PC-9 (cell line): ENCODE data around the gene ANLN. TPM values are rescaled to one million over a fixed set of nuclear protein-coding genes. Genes with fewer than 3 reads are reported as not detected.

Experiments
- BruUV-seq: library from RNA; stranded (reverse); fragments of 400-500 nt; replicated peaks from 2 replicates; lab custom pipeline; 2021; lab: Mats Ljungman, UMichigan
- CTCF ChIA-PET: fragments of 300-600 bp; sonication (Branson Sonifier 250); formaldehyde crosslinking; loops from one replicate; lab custom pipeline; 2022; ENCODE audit warnings: antibody characterized with exemption; lab: Charles Lee
- POLR2A ChIA-PET: fragments of 300-600 bp; sonication (Branson Sonifier 250); formaldehyde crosslinking; loops from one replicate; lab custom pipeline; 2022; ENCODE audit warnings: antibody characterized with exemption; ENCODE audit not compliant: unreplicated experiment; lab: Charles Lee
- DNase-seq, 2 experiments: peaks; one replicate each; pipeline versions ENCODE4 v3.0.0 to v3.0.0-alpha.2; 2015 to 2022; ENCODE audit warnings: mixed read lengths in 1 of 2
- H2AFZ ChIP-seq: fragments of 200-600 bp; sonication (generic); 2 replicates; pipeline ENCODE4 v1.8.1; 2017; ENCODE audit warnings: antibody characterized with exemption
- H3F3A ChIP-seq: fragments of 200-600 bp; sonication (generic); 2 replicates; pipeline ENCODE4 v1.8.1; 2017; ENCODE audit warnings: antibody characterized with exemption, mild to moderate bottlenecking, low read depth; ENCODE audit not compliant: insufficient read depth
- H3K27ac ChIP-seq: fragments of 200-600 bp; sonication (generic); 2 replicates; pipeline ENCODE4 v1.6.1; 2016; ENCODE audit warnings: mixed run types
- H3K27me3 ChIP-seq: fragments of 200-600 bp; sonication (generic); 2 replicates; pipeline ENCODE4 v1.6.1; 2016; ENCODE audit warnings: low read depth, mixed run types; ENCODE audit not compliant: insufficient read depth
- H3K36me3 ChIP-seq: fragments of 200-600 bp; sonication (generic); 2 replicates; pipeline ENCODE4 v1.6.1; 2016; ENCODE audit warnings: low read depth, mixed run types
- H3K4me1 ChIP-seq: fragments of 200-600 bp; sonication (generic); replicated peaks from 2 replicates; pipeline ENCODE4 v1.6.1; 2016; ENCODE audit warnings: mixed run types; ENCODE audit not compliant: insufficient read depth
- H3K4me2 ChIP-seq: fragments of 200-600 bp; sonication (generic); 2 replicates; pipeline ENCODE4 v1.6.1; 2017; ENCODE audit warnings: mixed run types
- H3K4me3 ChIP-seq: fragments of 200-600 bp; sonication (generic); 2 replicates; pipeline ENCODE4 v1.6.1; 2016; ENCODE audit warnings: mixed run types
- H3K79me2 ChIP-seq: fragments of 200-600 bp; sonication (generic); 2 replicates; pipeline ENCODE4 v1.6.1; 2017; ENCODE audit warnings: low read depth, mixed run types
- H3K9me2 ChIP-seq: fragments of 200-600 bp; sonication (generic); 2 replicates; pipeline ENCODE4 v1.8.1; 2017; ENCODE audit warnings: mild to moderate bottlenecking; ENCODE audit not compliant: insufficient read depth
- H3K9me3 ChIP-seq: fragments of 200-600 bp; sonication (generic); 2 replicates; pipeline ENCODE4 v1.8.1; 2016; ENCODE audit warnings: low read depth; ENCODE audit not compliant: insufficient read depth
- H4K20me1 ChIP-seq: fragments of 200-600 bp; sonication (generic); 2 replicates; pipeline ENCODE4 v1.8.1; 2017; ENCODE audit not compliant: insufficient read depth
- CTCF ChIP-seq: fragments of 200-600 bp; sonication (generic); conservative IDR thresholded peaks from 2 replicates; pipeline ENCODE4 v1.6.1; 2017; ENCODE audit warnings: mixed run types, antibody characterized with exemption, mild to moderate bottlenecking, moderate library complexity
- EZH2 ChIP-seq: fragments of 200-600 bp; sonication (generic); IDR thresholded peaks from 2 replicates; pipeline ENCODE4 v1.8.0; 2017; ENCODE audit warnings: antibody characterized with exemption, low read depth
- intact Hi-C: fragments of 100-400 bp; cut with micrococcal nuclease; formaldehyde crosslinking; loops from one replicate; pipeline ENCODE4 v1.10.0; 2022; ENCODE audit not compliant: unreplicated experiment
- total RNA-seq: library from RNA; stranded (reverse); gene quantifications from 2 replicates; pipeline ENCODE4 v1.2.3, GENCODE V29; 2021

ANLN gene
- total RNA-seq, 1 experiment from 2014 or later, result 262 TPM

- H3F3A ChIP-seq, result peaks cover 44% of the 10 kb centered on the region
- DNase-seq, result peak; percentile 24 to 60
- peak overlapping the region; percentile 81 for H3K27ac ChIP-seq
- H3K9me3 ChIP-seq, result no peaks in the 10 kb centered on the region
- ChIA-PET CTCF (interaction anchor here (2.6 kb wide), 1 partner anchor 24 kb away, joined by 14 read pairs; a partner anchor contains a TSS), POLR2A (interaction anchor here (0.7 to 1.2 kb wide), 2 partner anchors 9 to 18 kb away, joined by 3 to 26 read pairs; no protein-coding TSS in a partner anchor)
- intact Hi-C loops, result loop anchor here (2.0 to 5.0 kb wide), 2 partner anchors 589 to 697 kb away; partner anchors contain the start of genes HERPUD2 and SEPTIN7
- peak overlapping the region; percentile 96 for H3K4me2 ChIP-seq
- TF ChIP-seq EZH2, result no peak
- TF ChIP-seq CTCF, result no peak
- H3K27me3 ChIP-seq, result no peaks in the 10 kb centered on the region
- H2AFZ ChIP-seq, result peak overlapping the region; percentile 68
- H3K9me2 ChIP-seq, result no peaks in the 10 kb centered on the region
- peaks cover 69% of the 10 kb centered on the region for H3K79me2 ChIP-seq
- H3K4me3 ChIP-seq, result peak overlapping the region; percentile 94
- peaks cover 3% of the 10 kb centered on the region; the same call in 1 of the 2 replicates for H4K20me1 ChIP-seq
- H3K36me3 ChIP-seq, result peaks cover 25% of the 10 kb centered on the region
- peaks cover 70% of the 10 kb centered on the region for H3K4me1 ChIP-seq
- BruUV-seq, result no TSS peak
Measured at GRCh38 chr7:36391436-36392198, 2.0 kb downstream of the ANLN start.

GRCh38 chr7:36393826-36394225 lies 4.2 kb downstream of the ANLN start:
- H3K27ac ChIP-seq, result no peak overlapping the region
- BruUV-seq, result no TSS peak
- TF ChIP-seq CTCF (no peak), EZH2 (no peak)
- no peaks in the 10 kb centered on the region for H3K27me3 ChIP-seq
- peaks cover 39% of the 10 kb centered on the region for H3F3A ChIP-seq
- POLR2A ChIA-PET, result no interaction called here
- H3K9me3 ChIP-seq, result no peaks in the 10 kb centered on the region
- intact Hi-C loops, result loop anchor here (5.0 kb wide), 1 partner anchor 592 kb away; the partner anchor contains the start of gene SEPTIN7
- H3K79me2 ChIP-seq, result peaks cover 91% of the 10 kb centered on the region
- H2AFZ ChIP-seq, result no peak overlapping the region
- CTCF ChIA-PET, result interaction anchor here (0.6 to 2.6 kb wide), 2 partner anchors 9 to 27 kb away, joined by 3 to 14 read pairs; a partner anchor contains a TSS
- H3K9me2 ChIP-seq, result no peaks in the 10 kb centered on the region
- DNase-seq, result no peak
- peaks cover 33% of the 10 kb centered on the region for H3K36me3 ChIP-seq
- no peak overlapping the region for H3K4me3 ChIP-seq
- peak overlapping the region; percentile 96 for H3K4me2 ChIP-seq
- H4K20me1 ChIP-seq, result peaks cover 3% of the 10 kb centered on the region; the same call in 1 of the 2 replicates
- peaks cover 48% of the 10 kb centered on the region for H3K4me1 ChIP-seq

GRCh38 chr7:36395171-36395894 lies 5.7 kb downstream of the ANLN start:
- H3K4me1 ChIP-seq, result peaks cover 42% of the 10 kb centered on the region
- ChIA-PET POLR2A (interaction anchor here (0.6 kb wide), 1 partner anchor 28 kb away, joined by 3 read pairs; no protein-coding TSS in a partner anchor), CTCF (no interaction called here)
- H3K27ac ChIP-seq, result no peak overlapping the region
- peaks cover 3% of the 10 kb centered on the region; the same call in 1 of the 2 replicates for H4K20me1 ChIP-seq
- H3K79me2 ChIP-seq, result peaks cover 100% of the 10 kb centered on the region
- no peak overlapping the region for H2AFZ ChIP-seq
- H3K9me2 ChIP-seq, result no peaks in the 10 kb centered on the region
- intact Hi-C loops, result no loop called here
- H3K36me3 ChIP-seq, result peaks cover 48% of the 10 kb centered on the region
- H3F3A ChIP-seq, result peaks cover 29% of the 10 kb centered on the region
- no peaks in the 10 kb centered on the region for H3K9me3 ChIP-seq
- H3K4me2 ChIP-seq, result no peak overlapping the region
- BruUV-seq, result no TSS peak
- no peak overlapping the region for H3K4me3 ChIP-seq
- no peak for DNase-seq
- no peaks in the 10 kb centered on the region for H3K27me3 ChIP-seq
- TF ChIP-seq EZH2, result no peak
- no peak for TF ChIP-seq CTCF
